Motor neuron (in vitro differentiated cells): ENCODE data around the gene KPRP. TPM values are rescaled to one million over a fixed set of nuclear protein-coding genes. Genes with fewer than 3 reads are reported as not detected.

ENCODE experiments used
- ATAC-seq, 8 experiments: fragments of 200-7000 bp; cut with Tn5 transposase; replicated peaks in 6 of 8; 2 replicates each; pipeline ENCODE4 v1.8.0; 2021; ENCODE audit warnings: mild to moderate bottlenecking in 8 of 8, moderate library complexity in 8 of 8
- H3K27ac ChIP-seq, 2 donors: fragments of 250-450 bp; sonication (Bioruptor Pico); 2 replicates each; pipeline ENCODE4 v1.9.0; 2021; ENCODE audit warnings: antibody characterized with exemption in 2 of 2, mild to moderate bottlenecking in 2 of 2, moderate library complexity in 1 of 2
- H3K4me1 ChIP-seq, 2 donors: fragments of 250-450 bp; sonication (Bioruptor Pico); replicated peaks in 1 of 2; 2 replicates each; pipeline ENCODE4 v1.6.1; 2021; ENCODE audit warnings: antibody characterized with exemption in 2 of 2, mild to moderate bottlenecking in 2 of 2, moderate library complexity in 1 of 2
- H3K4me3 ChIP-seq, 5 donors: fragments of 250-450 bp; sonication (Bioruptor Pico); 2 replicates each; pipeline ENCODE4 v1.9.0; 2021; ENCODE audit warnings: antibody characterized with exemption in 5 of 5, mild to moderate bottlenecking in 5 of 5, moderate library complexity in 4 of 5
- WGBS, 10 experiments: fragments of 450-650 bp; shearing (Covaris generic); methylation state at CpG; one replicate each; pipeline ENCODE4 v1.0.0; 2022; 5-methylcytosine and 5-hydroxymethylcytosine counted together
- in situ Hi-C, 9 experiments: fragments of 400-800 bp; cut with MboI; loops; one replicate each; pipeline ENCODE4 v1.15.0; 2021; ENCODE audit warnings: low sequenced_read_pairs in 9 of 9, low pct_unique_long_range_greater_than_20kb in 2 of 9; ENCODE audit not compliant: unreplicated experiment in 9 of 9
- total RNA-seq, 8 experiments: library from RNA; unstranded; fragments of 300-600 nt; gene quantifications; 2 replicates each; pipeline versions ENCODE4 v1.2.3 to v1.2.4, GENCODE V29; 2022

Gene KPRP
- total RNA-seq, 8 experiments from 2014 or later: 0.20 to 1.8 (median 0.37) TPM; not detected in 2

- WGBS, 10 experiments: 0 to 86% (median 17%) methylated on average over 1 to 2 of the region's 2 CpGs; no CpG with 5 or more reads in 5 of the 10 experiments
- Histone ChIP-seq H3K27ac (no peak within 1 kb of the TSS), H3K4me1 (no peaks in the 10 kb centered on the region), H3K4me3 (no peak within 1 kb of the TSS)
- ATAC-seq: no peak
- in situ Hi-C loops: no loop called here
Measured at GRCh38 chr1:152786077-152786476, 28.3 kb downstream of the KPRP start, which contains the start of gene LCE1E. TSS of gene LCE1E (plus strand) at chr1:152786257. CDS start at chr1:152787300, 1,043 bp downstream.

GRCh38 chr1:152795686-152796085, 37.9 kb downstream of the KPRP start:
- in situ Hi-C loops: no loop called here
- 17 to 70% (median 20%) methylated on average over 1 to 2 of the region's 4 CpGs; no CpG with 5 or more reads in 6 of the 10 experiments for WGBS, 10 experiments
- H3K4me1 ChIP-seq: no peaks in the 10 kb centered on the region
- ATAC-seq: no peak
- no peak overlapping the region for H3K4me3 ChIP-seq
- no peak overlapping the region for H3K27ac ChIP-seq

- no peak for ATAC-seq
- WGBS, 10 experiments: no CpG with 5 or more reads among the region's 3 CpGs
- Histone ChIP-seq H3K27ac (no peak within 1 kb of the TSS), H3K4me3 (no peak within 1 kb of the TSS), H3K4me1 (no peaks in the 10 kb centered on the region)
- in situ Hi-C loops: no loop called here
Measured at GRCh38 chr1:152796421-152796820, 38.6 kb downstream of the KPRP start, which contains the start of gene LCE1D. TSS of gene LCE1D (plus strand) at chr1:152796721. CDS start at chr1:152797795, 1,074 bp downstream.

GRCh38 chr1:152801333-152801732, 43.5 kb downstream of the KPRP start:
- Histone ChIP-seq H3K27ac (no peak overlapping the region), H3K4me3 (no peak overlapping the region), H3K4me1 (no peaks in the 10 kb centered on the region)
- no peak for ATAC-seq
- WGBS, 10 experiments: 0 to 83% (median 33%) methylated on average over 1 of the region's 1 CpG; no CpG with 5 or more reads in 7 of the 10 experiments
- in situ Hi-C loops: no loop called here

- no peak within 1 kb of the TSS for H3K27ac ChIP-seq
- H3K4me1 ChIP-seq: no peaks in the 10 kb centered on the region
- H3K4me3 ChIP-seq: no peak within 1 kb of the TSS
- WGBS, 10 experiments: 0 to 57% (median 17%) methylated on average over 1 to 3 of the region's 3 CpGs; no CpG with 5 or more reads in 4 of the 10 experiments
- in situ Hi-C loops: no loop called here
- no peak for ATAC-seq
Measured at GRCh38 chr1:152806576-152806975, 48.8 kb downstream of the KPRP start, which contains the start of gene LCE1C. TSS of gene LCE1C (minus strand) at chr1:152806651. CDS start at chr1:152805478, 1,173 bp downstream.

GRCh38 chr1:152811050-152811449, 53.2 kb downstream of the KPRP start:
- in situ Hi-C loops: no loop called here
- H3K4me3 ChIP-seq: no peak overlapping the region
- no peak overlapping the region for H3K27ac ChIP-seq
- 0 to 60% (median 50%) methylated on average over 1 to 2 of the region's 2 CpGs; no CpG with 5 or more reads in 3 of the 10 experiments for WGBS, 10 experiments
- H3K4me1 ChIP-seq: no peaks in the 10 kb centered on the region
- no peak for ATAC-seq

Other genes with a start within 250 kb of the KPRP start
- 1 to 10 TPM in 1 of 8 experiments, under 1 TPM in 2, not detected in 5; 0.25 to 1.1 (median 0.66) TPM for gene LCE5A, start 247.2 kb upstream of the KPRP start, total RNA-seq
- gene CRCT1, start 243.5 kb upstream of the KPRP start, total RNA-seq: not detected
- gene LCE3E, start 191.2 kb upstream of the KPRP start, total RNA-seq: under 1 TPM in 1 of 8 experiments, not detected in 7; 0.81 TPM
- gene LCE3D, start 177.5 kb upstream of the KPRP start, total RNA-seq: not detected
- gene LCE3C, start 157.8 kb upstream of the KPRP start, total RNA-seq: 1 to 10 TPM in 1 of 8 experiments, not detected in 7; 1.3 TPM
- not detected for gene LCE3B, start 144.2 kb upstream of the KPRP start, total RNA-seq
- not detected for gene LCE3A, start 134.9 kb upstream of the KPRP start, total RNA-seq
- gene LCE2D, start 94.6 kb upstream of the KPRP start, total RNA-seq: not detected
- 1 to 10 TPM in 1 of 8 experiments, not detected in 7; 1.4 TPM for gene LCE2C, start 82.7 kb upstream of the KPRP start, total RNA-seq
- gene LCE2B, start 71.9 kb upstream of the KPRP start, total RNA-seq: not detected
- gene LCE2A, start 59.7 kb upstream of the KPRP start, total RNA-seq: under 1 TPM in 1 of 8 experiments, not detected in 7; 0.62 TPM
- not detected for gene LCE4A, start 49.9 kb upstream of the KPRP start, total RNA-seq
- not detected for gene LCE1F, start 17.1 kb downstream of the KPRP start, total RNA-seq
- under 1 TPM in 3 of 8 experiments, not detected in 5; 0.23 to 0.95 (median 0.51) TPM for gene LCE1E, start 28.2 kb downstream of the KPRP start, total RNA-seq
- not detected for gene LCE1D, start 38.7 kb downstream of the KPRP start, total RNA-seq
- gene LCE1C, start 48.6 kb downstream of the KPRP start, total RNA-seq: 1 to 10 TPM in 1 of 8 experiments, under 1 TPM in 1, not detected in 6; 0.76 to 1.0 TPM
- gene LCE1B, start 53.9 kb downstream of the KPRP start, total RNA-seq: under 1 TPM in 3 of 8 experiments, not detected in 5; 0.24 to 0.66 (median 0.25) TPM
- not detected for gene LCE1A, start 69.4 kb downstream of the KPRP start, total RNA-seq
- 1 to 10 TPM in 1 of 8 experiments, under 1 TPM in 1, not detected in 6; 0.87 to 1.7 TPM for gene LCE6A, start 84.8 kb downstream of the KPRP start, total RNA-seq
- gene LCE7A, start 102.0 kb downstream of the KPRP start, total RNA-seq: 1 to 10 TPM in 1 of 8 experiments, not detected in 7; 2.4 TPM
- not detected for gene SMCP, start 120.3 kb downstream of the KPRP start, total RNA-seq
- gene IVL, start 150.5 kb downstream of the KPRP start, total RNA-seq: under 1 TPM in 5 of 8 experiments, not detected in 3; 0.13 to 0.90 (median 0.17) TPM
- not detected for gene SPRR5, start 189.2 kb downstream of the KPRP start, total RNA-seq
- 1 to 10 TPM in 1 of 8 experiments, under 1 TPM in 1, not detected in 6; 0.29 to 1.7 TPM for gene SPRR4, start 212.6 kb downstream of the KPRP start, total RNA-seq
- gene SPRR1A, start 226.1 kb downstream of the KPRP start, total RNA-seq: not detected
- under 1 TPM in 2 of 8 experiments, not detected in 6; 0.50 to 0.85 TPM for gene SPRR3, start 243.7 kb downstream of the KPRP start, total RNA-seq